NCI-H1048 (cell line): ENCODE results near the gene KIF25.
"Not testable (repeated sequence)": the region's sequence is repeated elsewhere in the genome, so short reads cannot be mapped to it uniquely, and the experiment has no call there.

ENCODE experiments used
- DNase-seq: peaks from one replicate; lab custom pipeline; 2025; lab: John Stamatoyannopoulos, UW

The KIF25 gene

GRCh38 chr6:168067081-168067759 is 69.7 kb downstream of the KIF25 start:
- DNase-seq, result no peak

- no peak for DNase-seq
Measured at GRCh38 chr6:168070804-168071203, 73.3 kb downstream of the KIF25 start.

- DNase-seq, result no peak
Measured at GRCh38 chr6:168071620-168072019, 74.1 kb downstream of the KIF25 start.

- no peak for DNase-seq
Measured at GRCh38 chr6:168072261-168072660, 74.8 kb downstream of the KIF25 start.

GRCh38 chr6:168072730-168073129 is 75.3 kb downstream of the KIF25 start:
- DNase-seq, result no peak

GRCh38 chr6:168073937-168074730 is 76.7 kb downstream of the KIF25 start:
- no peak for DNase-seq

- no peak for DNase-seq
Measured at GRCh38 chr6:168075216-168075615, 77.7 kb downstream of the KIF25 start.

GRCh38 chr6:168075787-168076202 is 78.3 kb downstream of the KIF25 start:
- DNase-seq, result no peak

- not testable (repeated sequence) for DNase-seq
Measured at GRCh38 chr6:168077401-168077800, 79.9 kb downstream of the KIF25 start.

GRCh38 chr6:168078175-168078942 is 80.9 kb downstream of the KIF25 start:
- no peak for DNase-seq

GRCh38 chr6:168078943-168079405 is 81.5 kb downstream of the KIF25 start, which contains the start of gene FRMD1:
Gene FRMD1, minus strand, starts transcription at chr6:168079212. Its CDS starts 118 bp downstream, at chr6:168079094.
- DNase-seq, result no peak

GRCh38 chr6:168080393-168081077 is 83.1 kb downstream of the KIF25 start:
- DNase-seq, result no peak

GRCh38 chr6:168081858-168082546 is 84.5 kb downstream of the KIF25 start:
- DNase-seq, result no peak

- DNase-seq, result no peak
Measured at GRCh38 chr6:168082860-168083513, 85.5 kb downstream of the KIF25 start.

GRCh38 chr6:168083514-168083885 is 86.0 kb downstream of the KIF25 start:
- no peak for DNase-seq

GRCh38 chr6:168084465-168085160 is 87.1 kb downstream of the KIF25 start:
- no peak for DNase-seq

GRCh38 chr6:168086066-168086465 is 88.6 kb downstream of the KIF25 start:
- no peak for DNase-seq

- no peak for DNase-seq
Measured at GRCh38 chr6:168086616-168087015, 89.1 kb downstream of the KIF25 start.

GRCh38 chr6:168087436-168088160 is 90.1 kb downstream of the KIF25 start:
- DNase-seq, result no peak
